OCI-LY3 (cell line): ENCODE measurements around the gene CELF5.
A peak's percentile ranks its signal among the peaks of the same experiment; 100 is the strongest.

Experiments
- H2AFZ ChIP-seq: fragments of 200-600, 300-600 bp; shearing (Covaris generic); 2 replicates; pipeline ENCODE4 v1.6.0; 2014; ENCODE audit warnings: antibody characterized with exemption, low read depth, low read length
- H3K27ac ChIP-seq: fragments of 200-600, 300-600 bp; sonication (generic); 2 replicates; pipeline ENCODE4 v1.5.1; 2014; ENCODE audit warnings: mild to moderate bottlenecking, low read length, moderate library complexity, mixed read lengths
- H3K27me3 ChIP-seq: fragments of 200-600, 300-600 bp; sonication (generic); 2 replicates; pipeline ENCODE4 v1.6.1; 2014; ENCODE audit warnings: low read depth, low read length, mixed read lengths
- H3K36me3 ChIP-seq: fragments of 200-600, 300-600 bp; sonication (generic); replicated peaks from 2 replicates; pipeline ENCODE3; 2014; ENCODE audit warnings: low read depth, low read length, mixed read lengths
- H3K4me1 ChIP-seq: fragments of 300-600, 200-600 bp; sonication (generic); 2 replicates; pipeline ENCODE4 v1.6.1; 2014; ENCODE audit warnings: low read length, mixed read lengths
- H3K4me2 ChIP-seq: fragments of 200-600, 300-600 bp; sonication (generic); 2 replicates; pipeline ENCODE4 v1.6.1; 2014; ENCODE audit warnings: low read length, mixed read lengths
- H3K4me3 ChIP-seq: fragments of 300-600, 200-600 bp; sonication (generic); 2 replicates; pipeline ENCODE4 v1.5.1; 2014; ENCODE audit warnings: antibody characterized with exemption, mild to moderate bottlenecking, low read length, moderate library complexity
- H3K79me2 ChIP-seq: fragments of 300-600, 200-600 bp; shearing (Covaris generic); 2 replicates; pipeline ENCODE4 v1.6.1; 2014; ENCODE audit warnings: mild to moderate bottlenecking, low read length, mixed read lengths
- H3K9ac ChIP-seq: fragments of 300-600, 200-600 bp; shearing (Covaris generic); 2 replicates; pipeline ENCODE4 v1.6.0; 2014; ENCODE audit warnings: mild to moderate bottlenecking, low read length, moderate library complexity
- H3K9me3 ChIP-seq: fragments of 200-600, 300-600 bp; shearing (Covaris generic); 2 replicates; pipeline ENCODE4 v1.6.1; 2014; ENCODE audit warnings: low read length, mixed read lengths; ENCODE audit not compliant: insufficient read depth
- H4K20me1 ChIP-seq: fragments of 200-600, 300-600 bp; sonication (generic); 2 replicates; pipeline ENCODE4 v1.6.1; 2016; ENCODE audit warnings: low read length, mixed read lengths; ENCODE audit not compliant: insufficient read depth
- EZH2phosphoT487 ChIP-seq: fragments of 200-600 bp; shearing (Covaris generic); IDR thresholded peaks from 2 replicates; pipeline ENCODE4 v1.6.1; 2018; ENCODE audit warnings: antibody characterized with exemption, mixed run types, low read depth
- TF ChIP-seq, protein P1 (sequence below): fragments of 200-600, 300-600 bp; sonication (generic); IDR thresholded peaks from 2 replicates; pipeline ENCODE4 v1.5.1; 2014; ENCODE audit warnings: antibody characterized with exemption, low read length, low read depth

CELF5 gene

GRCh38 chr19:3178377-3178972 lies 46.0 kb upstream of the CELF5 start, which contains the start of gene S1PR4:
TSS of gene S1PR4 (plus strand) at chr19:3178769. CDS start at chr19:3178793, 24 bp downstream.
- Histone ChIP-seq H3K27me3 (no peaks in the 10 kb centered on the region), H3K4me3 (no peak within 1 kb of the TSS), H3K9me3 (no peaks in the 10 kb centered on the region), H3K27ac (no peak within 1 kb of the TSS), H3K4me1 (peaks cover 23% of the 10 kb centered on the region), H3K79me2 (no peaks in the 10 kb centered on the region), H3K4me2 (no peak within 1 kb of the TSS), H4K20me1 (no peaks in the 10 kb centered on the region), H3K36me3 (no peaks in the 10 kb centered on the region), H3K9ac (no peak within 1 kb of the TSS), H2AFZ (no peak within 1 kb of the TSS)
- TF ChIP-seq, protein P1, sequence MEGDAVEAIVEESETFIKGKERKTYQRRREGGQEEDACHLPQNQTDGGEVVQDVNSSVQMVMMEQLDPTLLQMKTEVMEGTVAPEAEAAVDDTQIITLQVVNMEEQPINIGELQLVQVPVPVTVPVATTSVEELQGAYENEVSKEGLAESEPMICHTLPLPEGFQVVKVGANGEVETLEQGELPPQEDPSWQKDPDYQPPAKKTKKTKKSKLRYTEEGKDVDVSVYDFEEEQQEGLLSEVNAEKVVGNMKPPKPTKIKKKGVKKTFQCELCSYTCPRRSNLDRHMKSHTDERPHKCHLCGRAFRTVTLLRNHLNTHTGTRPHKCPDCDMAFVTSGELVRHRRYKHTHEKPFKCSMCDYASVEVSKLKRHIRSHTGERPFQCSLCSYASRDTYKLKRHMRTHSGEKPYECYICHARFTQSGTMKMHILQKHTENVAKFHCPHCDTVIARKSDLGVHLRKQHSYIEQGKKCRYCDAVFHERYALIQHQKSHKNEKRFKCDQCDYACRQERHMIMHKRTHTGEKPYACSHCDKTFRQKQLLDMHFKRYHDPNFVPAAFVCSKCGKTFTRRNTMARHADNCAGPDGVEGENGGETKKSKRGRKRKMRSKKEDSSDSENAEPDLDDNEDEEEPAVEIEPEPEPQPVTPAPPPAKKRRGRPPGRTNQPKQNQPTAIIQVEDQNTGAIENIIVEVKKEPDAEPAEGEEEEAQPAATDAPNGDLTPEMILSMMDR: no peak
- no peak for TF ChIP-seq EZH2phosphoT487

GRCh38 chr19:3178973-3179738 lies 45.3 kb upstream of the CELF5 start:
- Histone ChIP-seq H3K27ac (no peak overlapping the region), H3K9me3 (no peaks in the 10 kb centered on the region), H4K20me1 (no peaks in the 10 kb centered on the region), H3K79me2 (no peaks in the 10 kb centered on the region), H3K4me1 (peaks cover 23% of the 10 kb centered on the region), H2AFZ (no peak overlapping the region), H3K9ac (no peak overlapping the region), H3K4me2 (no peak overlapping the region), H3K36me3 (no peaks in the 10 kb centered on the region), H3K27me3 (no peaks in the 10 kb centered on the region), H3K4me3 (no peak overlapping the region)
- TF ChIP-seq, protein P1: no peak
- TF ChIP-seq EZH2phosphoT487: no peak

DNA sequence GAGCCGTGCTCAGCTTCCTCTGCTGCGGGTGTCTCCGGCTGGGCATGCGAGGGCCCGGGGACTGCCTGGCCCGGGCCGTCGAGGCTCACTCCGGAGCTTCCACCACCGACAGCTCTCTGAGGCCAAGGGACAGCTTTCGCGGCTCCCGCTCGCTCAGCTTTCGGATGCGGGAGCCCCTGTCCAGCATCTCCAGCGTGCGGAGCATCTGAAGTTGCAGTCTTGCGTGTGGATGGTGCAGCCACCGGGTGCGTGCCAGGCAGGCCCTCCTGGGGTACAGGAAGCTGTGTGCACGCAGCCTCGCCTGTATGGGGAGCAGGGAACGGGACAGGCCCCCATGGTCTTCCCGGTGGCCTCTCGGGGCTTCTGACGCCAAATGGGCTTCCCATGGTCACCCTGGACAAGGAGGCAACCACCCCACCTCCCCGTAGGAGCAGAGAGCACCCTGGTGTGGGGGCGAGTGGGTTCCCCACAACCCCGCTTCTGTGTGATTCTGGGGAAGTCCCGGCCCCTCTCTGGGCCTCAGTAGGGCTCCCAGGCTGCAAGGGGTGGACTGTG lies 44.6 kb upstream of the CELF5 start:
- no peaks in the 10 kb centered on the region for H4K20me1 ChIP-seq
- no peak for TF ChIP-seq EZH2phosphoT487
- TF ChIP-seq, protein P1: no peak
- peak overlapping the region; percentile 66; the same call in 1 of the 2 replicates for H3K9ac ChIP-seq
- H3K27me3 ChIP-seq: no peaks in the 10 kb centered on the region
- H3K4me3 ChIP-seq: peak overlapping the region; percentile 70
- no peaks in the 10 kb centered on the region for H3K79me2 ChIP-seq
- H2AFZ ChIP-seq: peak overlapping the region; percentile 89
- H3K27ac ChIP-seq: peak overlapping the region; percentile 78
- H3K4me2 ChIP-seq: peak overlapping the region; percentile 91
- no peaks in the 10 kb centered on the region for H3K9me3 ChIP-seq
- H3K36me3 ChIP-seq: no peaks in the 10 kb centered on the region
- H3K4me1 ChIP-seq: peaks cover 28% of the 10 kb centered on the region
